Stimulated activated CD8-positive, alpha-beta memory T cell treated with anti-CD3 and anti-CD28 coated beads, Interleukin-2, amount 100 ng/mL, for 1 hour (primary cell): Measurements from ENCODE around the gene LRRC3.

Source experiments
- DNase-seq, 2 donors: peaks; one replicate each; pipeline ENCODE4 v3.0.0-alpha.2; 2020; ENCODE audit warnings: low read depth in 2 of 2

Gene LRRC3

GRCh38 chr21:44423941-44424607 is 31.2 kb upstream of the LRRC3 start:
- DNase-seq = no peak

- no peak for DNase-seq
Measured at GRCh38 chr21:44424608-44425306, 30.6 kb upstream of the LRRC3 start.

- DNase-seq = no peak
Measured at GRCh38 chr21:44425307-44425894, 29.9 kb upstream of the LRRC3 start.

DNA sequence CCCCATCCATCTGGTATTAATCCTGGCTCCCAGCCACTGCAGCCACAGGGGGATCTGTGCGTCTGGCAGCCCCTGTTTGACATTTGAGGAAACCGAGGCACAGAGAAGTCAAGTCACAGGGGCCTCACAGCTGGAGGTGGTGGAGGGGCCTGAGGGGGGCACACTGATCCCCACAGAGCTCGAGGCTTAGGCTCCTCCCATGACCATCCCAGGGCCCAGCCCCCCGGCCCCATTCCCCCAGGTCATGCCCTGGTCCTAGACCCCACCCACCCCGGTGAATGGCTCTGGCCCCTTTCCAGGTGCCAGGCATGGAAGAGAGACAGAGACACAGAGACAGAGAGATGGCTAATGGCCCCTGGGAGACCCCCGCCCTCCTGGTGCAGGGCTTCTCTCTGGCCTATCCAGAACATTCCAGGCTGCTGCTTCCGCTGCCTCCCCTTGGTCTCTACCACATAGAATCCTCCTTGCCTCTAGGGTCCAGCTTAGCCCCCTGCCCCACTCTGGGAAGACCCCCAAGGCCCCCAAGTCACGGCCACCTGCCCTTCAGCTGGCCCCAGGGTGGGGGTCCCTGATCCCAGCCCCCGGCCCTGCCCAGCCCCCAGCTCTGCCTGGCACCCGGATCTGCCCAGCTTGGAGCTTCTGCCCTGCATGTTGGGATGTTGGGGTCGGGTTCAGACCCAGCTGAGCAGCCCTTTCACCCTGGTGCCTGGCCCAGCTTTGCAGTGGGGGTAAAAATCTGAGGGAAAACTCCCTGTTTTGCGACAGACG is 29.2 kb upstream of the LRRC3 start:
- no peak for DNase-seq

GRCh38 chr21:44426663-44427191 is 28.6 kb upstream of the LRRC3 start:
- no peak for DNase-seq

GRCh38 chr21:44427241-44428120 is 27.8 kb upstream of the LRRC3 start:
- DNase-seq = no peak

GRCh38 chr21:44428281-44428960 is 26.9 kb upstream of the LRRC3 start:
- peak in 1 of 2 donors; percentile 10 for DNase-seq

DNA sequence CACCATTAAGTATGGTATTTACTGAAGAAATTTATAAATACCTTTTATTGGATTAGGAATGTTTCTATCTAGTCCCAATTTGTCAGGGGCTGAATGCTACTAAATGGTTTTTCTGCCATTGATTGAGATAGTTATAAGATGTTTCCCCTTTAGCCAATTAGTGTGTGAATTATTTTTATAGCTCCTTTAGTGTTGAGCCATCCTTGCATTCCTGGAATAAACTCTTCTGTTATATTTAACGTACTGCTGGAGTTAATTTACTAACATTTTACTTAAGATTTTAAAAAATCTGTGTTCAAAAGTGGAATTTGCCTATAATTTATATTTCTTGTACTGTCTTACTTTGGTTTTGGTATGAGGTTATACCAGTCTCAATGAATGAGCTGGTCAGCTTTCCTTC is 25.4 kb upstream of the LRRC3 start:
- DNase-seq = no peak

GRCh38 chr21:44431300-44431699 is 24.0 kb upstream of the LRRC3 start:
- DNase-seq = no peak

DNA sequence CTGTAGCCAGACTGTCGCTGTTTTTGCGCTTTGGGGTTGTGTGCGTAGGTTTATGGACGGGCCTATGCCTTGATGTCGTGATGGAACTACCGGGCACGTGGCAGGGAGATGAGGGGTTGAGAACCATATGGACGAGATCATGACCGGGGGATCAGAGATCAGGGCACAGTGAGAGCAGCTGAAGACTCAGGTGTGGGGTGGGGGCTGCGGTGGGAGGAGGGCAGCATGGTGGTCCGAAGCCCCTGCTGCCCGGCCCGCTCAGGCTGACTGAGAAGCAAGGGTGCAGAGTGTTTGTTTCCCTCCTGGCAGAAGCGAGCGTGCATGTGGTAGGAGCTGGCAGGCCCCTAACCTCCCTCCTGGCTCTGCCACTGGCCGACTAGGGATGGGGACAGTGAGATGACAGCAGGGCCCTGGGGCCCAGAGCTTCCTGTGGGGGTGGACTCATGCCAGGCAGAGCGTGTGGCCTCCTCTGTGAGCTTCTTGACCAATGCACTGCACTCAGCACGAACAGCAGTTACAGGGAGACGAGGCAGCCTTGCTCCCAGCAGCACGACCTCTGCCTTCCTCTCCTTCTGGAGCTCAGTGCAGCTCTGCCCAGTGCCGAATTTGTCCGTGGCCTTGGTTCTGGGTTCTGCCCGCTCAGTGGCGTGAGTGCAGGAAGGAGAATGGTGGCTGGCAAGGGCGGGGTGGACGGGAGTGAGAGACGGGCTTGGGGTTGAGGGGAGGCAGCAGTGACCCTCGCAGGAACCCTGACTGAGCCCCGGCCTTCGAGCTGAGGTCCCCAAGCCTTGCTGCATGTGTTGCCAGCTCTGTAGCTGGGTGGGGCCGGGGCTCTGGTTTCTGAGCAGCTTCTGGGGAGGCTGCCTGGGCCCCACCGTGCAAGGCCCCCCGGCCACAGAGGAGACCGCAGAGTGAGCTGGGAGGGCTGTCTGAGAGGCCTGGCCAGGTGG is 22.2 kb upstream of the LRRC3 start:
- DNase-seq = no peak

- DNase-seq = no peak
Measured at GRCh38 chr21:44433791-44434567, 21.3 kb upstream of the LRRC3 start.

- no peak for DNase-seq
Measured at GRCh38 chr21:44434568-44434925, 20.8 kb upstream of the LRRC3 start.

- DNase-seq = no peak
Measured at GRCh38 chr21:44434936-44435635, 20.2 kb upstream of the LRRC3 start.

- no peak for DNase-seq
Measured at GRCh38 chr21:44436111-44436611, 19.1 kb upstream of the LRRC3 start.

GRCh38 chr21:44436958-44437357 is 18.4 kb upstream of the LRRC3 start:
- no peak for DNase-seq

DNA sequence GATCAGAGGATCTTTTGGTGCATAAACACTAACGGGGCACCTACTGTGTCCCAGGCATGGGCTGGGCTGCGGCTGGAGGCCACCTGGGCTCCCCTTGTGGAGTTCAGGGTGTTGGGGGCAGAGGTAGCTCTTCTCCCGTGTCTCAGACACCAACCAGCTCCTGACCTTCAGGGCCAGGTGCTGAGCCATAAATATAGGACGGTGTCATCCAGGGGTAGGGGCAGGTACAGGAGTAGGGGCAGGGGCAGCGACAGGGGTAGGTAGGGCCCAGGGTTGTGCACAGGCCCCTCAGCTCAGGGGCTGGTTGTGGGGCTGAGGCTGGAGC is 18.0 kb upstream of the LRRC3 start:
- DNase-seq = no peak

GRCh38 chr21:44437696-44438431 is 17.4 kb upstream of the LRRC3 start:
- DNase-seq = no peak
